Putamen (tissue), 1 donor: ENCODE results near the gene PPT2.
"Not testable (repeated sequence)": the region's sequence is repeated elsewhere in the genome, so short reads cannot be mapped to it uniquely, and the experiment has no call there.

Experiments used
- DNase-seq: peaks from one replicate; pipeline ENCODE4 v3.0.0-alpha.2; 2016; ENCODE audit warnings: low spot score

Gene PPT2

DNA sequence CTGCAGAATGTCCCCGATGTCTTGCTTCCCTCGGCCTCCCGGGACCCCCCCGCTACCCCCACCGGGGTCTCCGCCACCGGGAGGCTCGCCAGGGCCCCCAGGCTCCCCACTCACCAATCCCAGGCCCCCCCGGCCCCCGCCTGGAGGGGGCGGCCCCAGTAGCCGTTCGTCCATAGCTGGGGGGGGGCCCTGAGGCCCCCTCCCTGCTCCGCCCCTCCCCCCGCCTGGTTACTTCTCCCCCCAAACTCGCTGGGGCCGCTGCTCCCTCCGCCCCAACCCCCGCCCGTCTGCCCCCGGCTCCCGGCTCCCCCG is 35.8 kb downstream of the PPT2 start:
- DNase-seq = no peak

GRCh38 chr6:32190054-32190851 is 36.3 kb downstream of the PPT2 start, which contains the start of gene PBX2:
Gene PBX2, minus strand, starts transcription at chr6:32190202. Its CDS starts 287 bp downstream, at chr6:32189915.
- DNase-seq = peak; percentile 96

DNA sequence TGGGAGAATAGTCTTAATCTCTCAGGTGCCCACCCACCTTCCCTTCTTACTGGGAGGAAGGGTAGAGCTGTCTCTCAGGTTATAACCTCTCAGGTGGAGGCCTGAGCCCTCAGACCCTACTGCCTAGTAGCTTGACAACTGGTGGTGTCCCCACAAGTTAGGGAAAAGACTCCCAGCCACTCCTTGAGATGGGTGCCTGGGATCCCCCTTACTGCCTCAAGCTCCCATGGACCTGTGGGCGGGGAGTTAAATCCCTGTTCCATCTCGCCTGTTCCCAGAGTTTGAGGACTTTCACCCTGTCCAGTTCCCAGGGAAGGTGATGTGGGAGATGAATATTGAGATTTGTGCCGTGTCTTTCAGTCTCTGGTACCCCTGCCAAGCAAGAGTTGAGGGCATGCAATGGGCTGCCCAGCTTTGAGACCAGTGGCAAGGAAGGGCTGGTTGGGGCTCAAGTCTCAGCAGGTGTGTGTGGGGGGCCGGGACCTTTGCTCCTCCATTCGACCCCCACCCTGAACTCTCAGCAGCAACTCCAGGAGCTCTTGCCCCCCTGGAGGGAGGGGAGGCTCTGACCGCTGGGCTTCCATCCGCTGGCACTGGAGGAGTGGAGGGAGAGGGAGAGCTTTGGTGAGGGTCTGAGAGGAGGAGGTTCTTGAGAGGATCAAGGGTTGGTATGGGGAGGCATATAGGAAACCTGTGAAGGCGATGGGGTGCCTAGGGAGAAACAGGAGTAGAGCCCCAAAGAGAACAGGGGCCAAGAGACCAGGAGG is 37.2 kb downstream of the PPT2 start:
- DNase-seq = no peak

DNA sequence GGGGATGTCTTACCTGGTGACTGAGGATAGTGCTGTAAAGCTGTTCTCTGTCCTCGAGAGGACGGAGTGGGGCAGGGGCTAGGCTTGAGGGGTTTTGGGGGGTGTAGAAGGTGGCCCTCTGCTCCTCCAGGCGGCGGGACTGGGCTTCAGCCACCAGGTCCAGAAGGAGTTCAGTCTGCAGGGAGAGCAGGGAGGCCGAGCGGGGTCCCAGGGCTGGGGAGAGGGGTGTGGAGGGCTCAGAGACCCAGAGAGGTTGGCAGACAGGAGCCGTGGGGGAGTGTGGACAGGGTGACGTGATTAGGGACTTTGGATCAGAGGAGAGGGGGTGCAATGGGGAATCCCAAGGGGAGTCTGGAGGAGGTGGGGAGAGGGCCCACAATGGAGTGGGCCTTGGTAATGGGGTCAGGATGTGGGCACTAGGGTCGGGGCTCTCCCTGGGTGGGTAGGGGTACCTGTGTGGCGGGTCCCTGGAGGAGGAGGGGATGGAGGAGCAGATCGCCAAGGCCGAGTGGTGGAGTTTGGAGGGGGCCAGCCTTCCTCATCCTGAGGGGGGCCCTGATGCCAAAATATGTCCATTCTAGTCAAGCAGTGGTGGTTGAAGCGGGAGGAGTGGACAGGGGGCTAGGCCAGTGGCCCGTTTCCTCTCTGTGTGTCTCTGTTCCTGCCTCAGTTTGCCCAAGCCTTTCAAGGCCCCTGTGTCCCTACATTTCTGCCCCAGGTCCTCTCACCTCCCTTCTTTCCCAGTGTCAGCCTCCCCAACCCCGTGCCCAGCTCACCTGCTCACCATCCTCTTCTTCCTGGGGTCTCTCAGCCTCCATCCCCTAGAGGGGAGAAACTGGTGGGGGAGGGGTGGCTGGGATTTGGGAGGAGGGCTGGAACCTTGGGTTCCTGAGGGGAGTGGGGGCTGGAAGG is 38.0 kb downstream of the PPT2 start:
- DNase-seq = no peak

DNA sequence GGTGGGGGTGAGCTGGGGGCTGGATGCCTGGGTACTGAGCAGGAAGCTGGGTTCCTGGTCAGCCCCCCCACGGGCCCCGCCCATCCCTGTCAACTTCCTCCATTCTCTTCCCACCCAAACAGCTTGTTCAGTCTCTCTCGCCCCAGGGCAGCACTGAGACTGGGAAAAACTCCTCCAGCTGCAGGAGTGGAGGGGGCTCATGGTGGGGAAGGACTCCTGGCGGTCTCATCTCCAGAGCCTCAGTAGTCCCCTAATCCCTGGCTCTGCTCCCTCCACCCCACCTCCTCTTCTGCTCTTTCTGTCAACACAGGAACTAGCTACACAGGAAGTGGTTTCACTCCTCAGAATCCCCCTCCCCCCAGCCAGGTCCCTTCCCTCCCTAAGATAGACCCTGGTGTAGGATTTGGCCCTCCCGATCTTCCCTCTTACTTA is 38.7 kb downstream of the PPT2 start, which contains the start of gene GPSM3:
TSS of gene GPSM3 (minus strand) at position 36 of the 432 bp plus-strand sequence. CDS start 130 bp downstream, outside the sequence.
- DNase-seq = no peak

DNA sequence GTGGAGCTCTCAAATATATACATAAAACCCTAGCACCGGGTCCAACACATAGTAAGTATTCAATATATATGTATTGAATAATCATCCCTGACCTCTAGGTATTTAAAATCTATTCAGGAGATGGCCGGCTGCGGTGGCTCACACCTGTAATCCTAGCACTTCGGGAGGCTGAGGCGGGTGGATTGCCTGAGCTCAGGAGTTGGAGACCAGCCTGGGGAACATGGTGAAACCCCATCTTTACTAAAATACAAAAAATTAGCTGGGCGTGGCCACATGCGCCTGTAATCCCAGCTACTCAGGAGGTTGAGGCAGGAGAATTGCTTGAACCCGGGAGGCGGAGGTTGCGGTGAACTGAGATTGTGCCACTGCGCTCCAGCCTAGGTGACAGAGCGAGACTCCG is 39.2 kb downstream of the PPT2 start:
- DNase-seq = not testable (repeated sequence)

DNA sequence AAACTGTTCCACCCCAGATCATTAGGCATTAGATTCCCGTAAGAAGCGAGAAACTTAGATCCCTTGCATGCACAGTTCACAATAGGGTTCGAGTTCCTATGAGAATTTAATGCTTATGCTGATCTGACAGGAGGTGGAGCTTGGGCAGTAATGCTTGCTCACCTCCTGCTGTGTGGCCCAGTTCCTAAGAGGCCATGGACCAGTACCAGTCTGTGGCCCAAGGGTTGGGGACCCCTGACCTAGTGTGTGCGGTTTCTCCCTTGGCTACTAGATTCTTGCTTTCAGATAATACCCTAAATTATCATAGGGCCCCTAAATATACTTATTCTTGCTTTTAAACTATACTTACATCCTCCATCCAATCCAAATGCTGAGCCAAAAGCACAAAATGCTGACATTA is 40.4 kb downstream of the PPT2 start:
- no peak for DNase-seq

DNA sequence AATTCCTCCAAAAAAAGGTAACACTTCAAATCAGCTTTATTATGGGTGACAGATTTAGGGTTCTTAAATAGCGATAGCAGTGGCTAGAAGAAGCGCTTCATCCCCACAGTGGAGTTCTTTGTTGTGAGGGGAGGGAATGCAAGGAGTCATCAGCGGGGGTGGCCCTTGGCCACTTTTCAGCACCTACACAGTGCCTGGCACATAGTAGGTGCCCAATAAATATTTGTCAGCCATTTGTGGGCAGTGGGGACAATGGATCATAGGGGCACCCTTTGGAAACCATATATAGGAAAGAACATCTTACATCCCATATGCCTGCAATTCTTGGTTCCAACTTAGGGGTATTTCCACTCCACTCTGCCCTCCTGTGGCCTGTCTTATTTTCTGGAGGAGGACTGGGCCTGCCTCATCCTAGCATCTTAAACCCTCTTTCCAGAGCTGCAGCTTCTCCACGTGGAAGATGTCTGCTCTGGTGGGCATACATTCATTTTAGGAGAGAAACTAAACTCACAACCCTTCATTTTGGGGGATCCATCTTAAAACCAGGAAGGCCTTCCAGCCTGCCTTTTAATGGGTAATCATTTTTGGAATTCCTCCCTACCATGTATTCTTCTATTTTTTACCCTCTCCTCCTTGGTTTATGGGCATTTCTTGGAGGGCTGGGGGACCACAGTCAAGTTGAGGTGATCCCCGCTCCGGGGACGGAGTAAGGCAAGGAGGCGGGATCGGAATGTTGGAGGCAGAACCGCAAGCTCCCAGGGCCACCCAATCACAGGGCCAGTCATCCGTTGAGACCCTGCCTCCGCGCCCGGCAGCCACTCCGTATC is 41.1 kb downstream of the PPT2 start:
- DNase-seq = peak; percentile 57

DNA sequence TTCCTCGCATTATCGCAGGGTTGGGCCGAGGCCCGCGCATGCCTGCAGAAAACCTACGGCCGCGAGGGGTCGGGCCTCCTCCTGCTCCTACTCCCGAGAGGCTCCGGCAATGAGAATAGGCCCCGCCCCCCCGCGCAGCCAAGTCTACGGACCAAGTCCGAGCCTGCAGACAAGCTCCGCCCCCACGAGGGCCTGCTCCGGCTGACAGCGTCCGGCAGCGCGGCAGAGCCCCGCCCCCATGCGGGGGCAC is 41.6 kb downstream of the PPT2 start:
- peak; percentile 100 for DNase-seq

DNA sequence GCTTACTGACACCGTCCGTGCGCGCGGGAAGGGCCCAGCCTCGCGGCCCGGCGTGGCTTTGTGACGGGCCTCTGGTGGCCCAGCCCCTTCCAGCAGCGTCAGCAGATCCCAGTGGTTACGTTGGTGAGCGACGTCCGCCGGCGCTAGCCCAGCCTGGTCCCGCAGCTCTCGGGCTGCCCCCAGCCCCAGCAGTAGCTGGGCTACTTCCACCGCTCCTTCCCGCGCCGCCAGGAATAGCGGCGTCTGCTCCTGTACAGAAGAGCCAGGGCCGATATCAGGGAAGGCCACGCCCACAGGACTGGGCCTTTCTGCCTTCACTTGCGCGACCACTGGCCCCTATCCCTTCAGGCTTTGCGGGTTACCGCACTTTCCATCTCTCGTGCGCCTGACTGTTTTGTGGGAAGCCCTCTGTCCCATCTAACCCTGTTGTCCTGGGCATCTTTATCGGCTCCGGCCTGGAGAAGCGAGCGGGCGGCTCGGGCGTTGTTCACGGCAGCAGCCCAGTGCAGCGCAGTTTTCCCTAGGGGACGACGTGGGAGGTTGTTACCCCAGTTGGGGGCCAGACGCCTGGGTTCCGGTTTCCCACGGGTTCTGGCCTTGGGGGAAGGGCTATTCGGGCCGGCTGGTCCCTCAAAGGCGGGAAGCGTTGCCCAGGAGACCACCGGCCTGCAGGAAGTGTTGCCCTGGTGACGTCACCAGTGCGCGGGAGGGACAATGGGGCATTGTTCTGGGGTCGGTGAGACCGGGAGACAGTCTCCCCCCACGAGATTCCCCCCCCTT is 42.2 kb downstream of the PPT2 start:
- DNase-seq = peak; percentile 96

GRCh38 chr6:32196682-32197616 is 43.0 kb downstream of the PPT2 start:
- no peak for DNase-seq

GRCh38 chr6:32198345-32198696 is 44.4 kb downstream of the PPT2 start:
- no peak for DNase-seq

GRCh38 chr6:32198866-32199265 is 44.9 kb downstream of the PPT2 start:
- DNase-seq = no peak

- no peak for DNase-seq
Measured at GRCh38 chr6:32200711-32201475, 47.0 kb downstream of the PPT2 start.

DNA sequence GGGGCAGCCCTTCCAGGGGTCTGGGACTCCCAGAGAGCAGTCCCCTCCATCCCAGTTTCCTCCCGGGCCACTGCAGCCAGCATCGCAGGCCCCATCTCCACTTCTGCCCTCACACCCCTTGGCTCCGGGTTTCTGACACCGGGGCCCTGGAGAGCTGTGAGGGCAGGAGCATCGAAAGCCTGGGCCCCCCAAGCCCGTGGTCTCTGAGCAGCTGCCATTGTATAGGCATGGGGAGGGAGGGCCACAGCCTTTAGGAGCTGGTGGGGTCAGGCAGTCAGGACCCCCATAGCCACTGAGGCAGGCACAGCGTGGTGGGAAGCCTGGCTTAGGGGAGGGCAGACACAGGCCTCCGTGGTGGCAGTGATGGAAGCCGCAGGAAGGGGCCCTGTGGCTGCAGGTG is 48.2 kb downstream of the PPT2 start:
- DNase-seq = no peak

- DNase-seq = no peak
Measured at GRCh38 chr6:32203426-32204267, 49.7 kb downstream of the PPT2 start.

DNA sequence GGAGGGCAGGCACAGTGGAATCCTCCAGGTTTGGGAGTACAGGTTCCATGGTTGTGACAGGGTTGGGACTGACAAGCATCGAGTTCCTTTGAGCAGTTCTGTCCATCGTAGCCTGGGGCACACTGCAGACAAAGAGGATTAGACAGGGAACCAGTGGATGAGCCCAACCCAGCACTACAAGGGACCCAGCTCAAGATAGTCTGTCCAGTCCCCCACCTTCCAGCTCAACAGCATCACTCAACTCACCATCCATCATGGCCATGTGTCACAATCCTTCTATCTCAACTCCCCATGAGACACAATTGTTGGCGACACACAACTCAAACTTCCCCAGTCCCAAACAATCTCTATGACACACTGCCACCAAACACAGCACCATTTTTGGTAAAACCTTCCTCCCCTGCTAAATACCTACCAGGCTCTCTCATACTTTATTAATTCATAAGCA is 50.4 kb downstream of the PPT2 start:
- DNase-seq = no peak

DNA sequence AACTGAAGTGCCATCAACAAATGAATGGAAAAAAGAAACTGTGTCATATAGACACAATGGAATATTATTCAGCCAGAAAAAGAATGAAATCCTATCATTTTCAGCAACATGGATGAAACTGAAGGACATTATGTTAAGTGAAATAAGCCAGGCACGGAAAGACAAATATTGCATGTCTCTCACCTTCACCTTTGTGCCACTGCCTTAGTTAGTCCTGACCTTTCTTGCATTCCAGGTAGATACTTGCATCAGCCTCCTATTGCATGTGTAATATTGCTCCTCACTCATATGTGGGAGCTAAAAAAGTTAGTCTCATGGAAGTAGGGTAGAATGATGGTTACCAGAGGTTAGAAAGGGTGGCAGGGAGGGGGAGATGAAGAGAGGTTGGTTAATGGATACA is 55.1 kb downstream of the PPT2 start:
- DNase-seq = no peak
